Endothelial cell of umbilical vein (primary cell): ENCODE measurements around the gene DENND2A. TPM values are rescaled to one million over a fixed set of nuclear protein-coding genes. Genes with fewer than 3 reads are reported as not detected.

Experiments used
- BruUV-seq: library from RNA; stranded (reverse); fragments of 400-500 nt; replicated peaks from 2 replicates; lab custom pipeline; 2021; lab: Mats Ljungman, UMichigan
- CTCF ChIA-PET: fragments of 300-600, 350-600 bp; sonication (Branson Sonifier 250); formaldehyde crosslinking; loops from one replicate; lab custom pipeline; 2021; ENCODE audit warnings: antibody characterized with exemption, inconsistent platforms; lab: Charles Lee
- POLR2A ChIA-PET: fragments of 300-600, 350-600 bp; sonication (Branson Sonifier 250); formaldehyde crosslinking; loops from one replicate; lab custom pipeline; 2021; ENCODE audit warnings: antibody characterized with exemption, inconsistent platforms; lab: Charles Lee
- DNase-seq: peaks from one replicate; pipeline ENCODE4 v3.0.0-alpha.2; 2011; ENCODE audit warnings: low read depth, low spot score
- FAIRE-seq: peaks from 2 replicates; lab custom pipeline; 2011; peaks lifted over from hg19 to GRCh38; lab: Jason Lieb, UNC
- H2AFZ ChIP-seq: 2 replicates; pipeline ENCODE4 v1.6.0; 2012; ENCODE audit warnings: low read depth, low read length, control low read depth, inconsistent platforms
- H3K27ac ChIP-seq: 2 replicates; pipeline ENCODE4 v1.5.1; 2011; ENCODE audit warnings: low read depth, mild to moderate bottlenecking, control low read depth, low read length, moderate library complexity; ENCODE audit not compliant: insufficient read depth
- H3K27me3 ChIP-seq, 2 experiments: 2 replicates each; pipeline versions ENCODE4 v1.6.0 to v1.6.1; 2011; ENCODE audit warnings: low read length in 2 of 2, mixed read lengths in 1 of 2; ENCODE audit not compliant: control insufficient read depth in 2 of 2, insufficient read depth in 2 of 2
- H3K36me3 ChIP-seq, 2 experiments: 2 replicates in 1 of 2; 3 replicates in 1 of 2; pipeline ENCODE4 v1.5.1; 2011; ENCODE audit warnings: low read length in 2 of 2, mild to moderate bottlenecking in 1 of 2, moderate library complexity in 1 of 2; ENCODE audit not compliant: control insufficient read depth in 2 of 2, insufficient read depth in 2 of 2; ENCODE audit errors: extremely low read depth in 1 of 2
- H3K4me1 ChIP-seq: 3 replicates; pipeline ENCODE4 v1.5.1; 2011; ENCODE audit warnings: mild to moderate bottlenecking, low read length; ENCODE audit not compliant: control insufficient read depth, insufficient read depth; ENCODE audit errors: extremely low read depth
- H3K4me2 ChIP-seq: 2 replicates; pipeline ENCODE4 v1.6.1; 2011; ENCODE audit warnings: low read length, control low read depth, mixed read lengths; ENCODE audit not compliant: insufficient read depth
- H3K4me3 ChIP-seq, 3 experiments: fragments of 200-600 bp in 1 of 3; sonication (generic), shearing (Covaris generic) in 1 of 3; replicated peaks in 1 of 3; 2 replicates each; pipeline ENCODE4 v1.5.1; 2011 to 2016; ENCODE audit warnings: control low read depth in 3 of 3, low read length in 3 of 3, mild to moderate bottlenecking in 2 of 3, inconsistent platforms in 1 of 3, low read depth in 1 of 3, moderate library complexity in 1 of 3; ENCODE audit not compliant: insufficient read depth in 1 of 3
- H3K79me2 ChIP-seq: 2 replicates; pipeline ENCODE4 v1.6.0; 2012; ENCODE audit warnings: low read length, inconsistent platforms; ENCODE audit not compliant: control insufficient read depth, insufficient read depth
- H3K9ac ChIP-seq: replicated peaks from 2 replicates; pipeline ENCODE3; 2011; ENCODE audit warnings: low read length, control low read depth; ENCODE audit not compliant: insufficient read depth; ENCODE audit errors: extremely low read depth
- H3K9me1 ChIP-seq: replicated peaks from 3 replicates; pipeline ENCODE4 v1.6.0; 2011; ENCODE audit warnings: mild to moderate bottlenecking, low read length; ENCODE audit not compliant: control insufficient read depth, insufficient read depth; ENCODE audit errors: extremely low read depth
- H3K9me3 ChIP-seq: replicated peaks from 2 replicates; pipeline ENCODE4 v1.5.1; 2012; ENCODE audit warnings: low read length, inconsistent platforms; ENCODE audit not compliant: control insufficient read depth, insufficient read depth
- H4K20me1 ChIP-seq: replicated peaks from 2 replicates; pipeline ENCODE3; 2011; ENCODE audit warnings: mild to moderate bottlenecking, low read length; ENCODE audit not compliant: control insufficient read depth, insufficient read depth; ENCODE audit errors: extremely low read depth
- CTCF ChIP-seq, 2 donors: IDR thresholded peaks; 1 replicate in 1 of 2; 2 replicates in 1 of 2; pipeline ENCODE4 v1.5.1; 2011; ENCODE audit warnings: low read length in 2 of 2, mild to moderate bottlenecking in 2 of 2, moderate library complexity in 2 of 2, control low read depth in 1 of 2, inconsistent platforms in 1 of 2, low read depth in 1 of 2; ENCODE audit not compliant: insufficient read depth in 1 of 2; ENCODE audit errors: extremely low read depth in 1 of 2
- EZH2 ChIP-seq: IDR thresholded peaks from 2 replicates; pipeline ENCODE4 v1.6.1; 2012; ENCODE audit warnings: borderline replicate concordance, low read depth, mild to moderate bottlenecking, moderate library complexity, low read length, inconsistent platforms; ENCODE audit not compliant: severe bottlenecking
- FOS ChIP-seq: IDR thresholded peaks from 2 replicates; pipeline ENCODE4 v1.6.1; 2011; ENCODE audit warnings: mild to moderate bottlenecking, low read length, moderate library complexity, borderline replicate concordance; ENCODE audit not compliant: insufficient read depth
- GATA2 ChIP-seq: IDR thresholded peaks from 2 replicates; pipeline ENCODE4 v1.7.0; 2011; ENCODE audit warnings: low read depth, mild to moderate bottlenecking, moderate library complexity, mixed read lengths, low read length; ENCODE audit not compliant: insufficient read length, insufficient read depth
- JUN ChIP-seq: IDR thresholded peaks from 2 replicates; pipeline ENCODE4 v1.6.1; 2011; ENCODE audit warnings: borderline replicate concordance, low read depth; ENCODE audit not compliant: insufficient read length, insufficient read depth
- MYC ChIP-seq: IDR thresholded peaks from one replicate; pipeline ENCODE4 v1.6.1; 2011; ENCODE audit warnings: mild to moderate bottlenecking, low read depth, low read length
- POLR2A ChIP-seq: IDR thresholded peaks from 2 replicates; pipeline ENCODE4 v1.6.1; 2012; ENCODE audit warnings: low read depth, mild to moderate bottlenecking, control low read depth, low read length
- POLR2AphosphoS5 ChIP-seq: IDR thresholded peaks from 2 replicates; pipeline ENCODE4 v1.6.1; 2012; ENCODE audit warnings: low read depth, mild to moderate bottlenecking, control low read depth, low read length, moderate library complexity; ENCODE audit not compliant: insufficient read depth
- dilution Hi-C: fragments of 300-500 bp; cut with MboI; formaldehyde crosslinking; loops from one replicate; pipeline ENCODE4 v1.15.0; 2019; ENCODE audit warnings: low sequenced_read_pairs; ENCODE audit not compliant: extremely low pct_ligation_motif_present
- intact Hi-C: fragments of 100-400 bp; cut with micrococcal nuclease; formaldehyde crosslinking; loops from one replicate; pipeline ENCODE4 v1.10.0; 2022
- polyA plus RNA-seq, 4 experiments: library from polyadenylated mRNA; depleted of rRNA in 3 of 4; stranded (reverse) in 3 of 4; unstranded in 1 of 4; fragments of >200 nt; gene quantifications; 2 replicates each; pipeline versions ENCODE4 v1.2.1 to v1.2.3, GENCODE V29; 2011 to 2012; ENCODE audit warnings: missing spikeins in 1 of 4
- total RNA-seq: library from RNA; stranded (reverse); gene quantifications from 2 replicates; pipeline ENCODE4 v1.2.3, GENCODE V29; 2021
- TF ChIP-seq, protein P1 (sequence below): IDR thresholded peaks from 2 replicates; pipeline ENCODE4 v1.6.1; 2011; ENCODE audit not compliant: insufficient read depth, insufficient read length

The DENND2A gene
- total and polyA plus RNA-seq, 2 donors (not counting 3 experiments of a cell fraction or from before 2014, with no cell fraction given): 0.33 TPM; not detected in 1

GRCh38 chr7:140570120-140570519 is 70.5 kb downstream of the DENND2A start:
- dilution Hi-C loops: no loop called here
- POLR2A ChIA-PET: no interaction called here
- CTCF ChIA-PET: interaction anchor here (1.2 to 1.4 kb wide), 2 partner anchors 12 to 52 kb away, joined by 3 to 4 read pairs; no protein-coding TSS in a partner anchor

More at GRCh38 chr7:140570120-140570519, 70.5 kb downstream of the DENND2A start:
- Histone ChIP-seq H3K27me3 (no peaks in the 10 kb centered on the region), H2AFZ (no peak overlapping the region), H4K20me1 (no peaks in the 10 kb centered on the region), H3K27ac (no peak overlapping the region), H3K9me3 (no peaks in the 10 kb centered on the region), H3K79me2 (no peaks in the 10 kb centered on the region), H3K9me1 (no peaks in the 10 kb centered on the region), H3K4me3 (no peak overlapping the region), H3K4me2 (no peak overlapping the region), H3K4me1 (no peaks in the 10 kb centered on the region), H3K9ac (no peak overlapping the region), H3K36me3 (no peaks in the 10 kb centered on the region)
- no peak for TF ChIP-seq MYC
- TF ChIP-seq JUN: no peak
- no peak for TF ChIP-seq POLR2A
- TF ChIP-seq CTCF (IDR thresholded peaks at IDR 0.05; ENCODE audit: extremely low read depth in 1 of 2, insufficient read depth in 1 of 2, low read depth in 1 of 2, low read length in 2 of 2): no peak
- no peak for TF ChIP-seq EZH2
- no peak for TF ChIP-seq POLR2AphosphoS5
- TF ChIP-seq FOS: no peak
- TF ChIP-seq, protein P1, sequence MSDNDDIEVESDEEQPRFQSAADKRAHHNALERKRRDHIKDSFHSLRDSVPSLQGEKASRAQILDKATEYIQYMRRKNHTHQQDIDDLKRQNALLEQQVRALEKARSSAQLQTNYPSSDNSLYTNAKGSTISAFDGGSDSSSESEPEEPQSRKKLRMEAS: no peak
- TF ChIP-seq GATA2: no peak
- BruUV-seq: no TSS peak
- no peak for FAIRE-seq
- intact Hi-C loops: no loop called here
- no peak for DNase-seq
